HL-60/S4 treated with phorbol 12-myristate 13-acetate at 8.2 ng/mL for 4 days and 3 days (cell line): ENCODE measurements around the gene HDAC11.

Source experiments
- in situ Hi-C: fragments of 300-500 bp; cut with MboI; formaldehyde crosslinking; loops from 2 replicates; pipeline ENCODE4 v1.15.0; 2022; ENCODE audit warnings: low sequenced_read_pairs

The HDAC11 gene

GRCh38 chr3:13555753-13556152 lies 75.6 kb downstream of the HDAC11 start:
- in situ Hi-C loops, result no loop called here
